NCI-H345 treated with DMSO at 0.1 percent for 48 hours (cell line): ENCODE results near the gene ANAPC2.

ENCODE experiments used
- DNase-seq: peaks from one replicate; lab custom pipeline; 2025; ENCODE audit not compliant: unreplicated experiment; lab: John Stamatoyannopoulos, UW

The ANAPC2 gene

GRCh38 chr9:137188490-137189296 lies at the start of gene ANAPC2, which contains the start of gene SSNA1:
Gene ANAPC2 (minus strand): TSS chr9:137188560. CDS start chr9:137188532, 28 bp downstream.
Gene SSNA1 (plus strand): TSS chr9:137188676. CDS start chr9:137188727, 51 bp downstream.
- peak; percentile 74 for DNase-seq

GRCh38 chr9:137236936-137237421 lies 48.6 kb upstream of the ANAPC2 start:
- DNase-seq = no peak

DNA sequence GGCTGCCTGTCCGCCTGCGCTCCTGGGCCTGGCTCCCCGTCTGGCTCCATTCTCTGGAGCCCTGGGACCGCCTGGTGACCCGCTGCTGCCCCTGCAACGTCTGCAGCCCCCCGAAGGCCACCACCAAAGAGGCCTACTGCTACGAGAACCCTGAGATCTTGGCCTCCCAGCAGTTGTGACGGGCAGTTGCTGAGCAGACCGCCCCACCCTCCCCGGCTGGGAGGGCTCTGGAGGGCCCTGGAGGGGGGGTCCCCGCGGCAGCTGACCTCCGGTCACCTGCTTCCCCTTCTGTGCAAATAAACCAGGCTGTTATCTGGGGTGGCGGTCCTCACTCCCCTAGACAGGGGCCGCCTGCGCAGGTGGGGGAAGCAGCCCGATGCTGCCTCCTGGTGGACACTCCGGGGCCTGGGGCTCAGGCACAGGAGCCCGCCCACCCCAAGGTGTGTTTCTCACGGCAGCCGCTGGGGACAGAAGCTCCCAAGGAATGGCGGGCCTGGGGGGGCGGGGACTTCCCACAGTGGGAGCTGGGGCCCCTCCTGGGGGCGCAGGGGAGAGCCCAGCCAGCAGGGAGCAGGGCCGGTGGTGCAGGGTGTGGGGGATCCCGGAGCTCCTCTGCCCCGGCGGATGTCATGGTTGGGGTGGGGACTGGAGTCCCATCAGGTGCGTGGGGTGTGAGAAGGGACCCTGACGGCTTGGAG lies 48.0 kb upstream of the ANAPC2 start:
- DNase-seq = peak; percentile 53

GRCh38 chr9:137235424-137236237 lies 47.3 kb upstream of the ANAPC2 start:
- DNase-seq = no peak

GRCh38 chr9:137234758-137235423 lies 46.5 kb upstream of the ANAPC2 start:
- no peak for DNase-seq

DNA sequence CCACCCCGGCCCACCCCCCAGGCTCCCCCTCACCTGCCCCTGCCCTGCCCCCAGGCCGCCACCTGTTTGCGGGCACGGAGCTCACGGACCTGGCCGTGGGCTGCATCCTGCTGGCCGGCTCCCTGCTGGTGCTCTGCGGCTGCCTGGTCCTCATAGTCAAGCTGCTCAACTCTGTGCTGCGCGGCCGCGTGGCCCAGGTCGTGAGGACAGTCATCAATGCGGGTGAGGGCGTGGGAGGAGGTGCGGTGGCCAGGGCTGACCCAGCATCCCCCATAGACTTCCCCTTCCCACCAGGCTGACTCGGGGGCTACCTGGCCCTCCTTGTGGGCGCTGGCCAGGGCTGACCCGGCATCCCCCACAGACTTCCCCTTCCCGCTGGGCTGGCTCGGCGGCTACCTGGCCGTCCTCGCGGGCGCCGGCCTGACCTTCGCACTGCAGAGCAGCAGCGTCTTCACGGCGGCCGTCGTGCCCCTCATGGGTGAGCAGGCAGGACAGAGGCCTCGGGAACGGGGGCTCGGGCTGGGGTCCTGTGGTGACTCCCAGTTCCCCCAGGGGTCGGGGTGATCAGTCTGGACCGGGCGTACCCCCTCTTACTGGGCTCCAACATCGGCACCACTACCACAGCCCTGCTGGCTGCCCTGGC lies 45.8 kb upstream of the ANAPC2 start:
- DNase-seq = no peak

GRCh38 chr9:137233143-137233980 lies 45.0 kb upstream of the ANAPC2 start:
- no peak for DNase-seq

DNA sequence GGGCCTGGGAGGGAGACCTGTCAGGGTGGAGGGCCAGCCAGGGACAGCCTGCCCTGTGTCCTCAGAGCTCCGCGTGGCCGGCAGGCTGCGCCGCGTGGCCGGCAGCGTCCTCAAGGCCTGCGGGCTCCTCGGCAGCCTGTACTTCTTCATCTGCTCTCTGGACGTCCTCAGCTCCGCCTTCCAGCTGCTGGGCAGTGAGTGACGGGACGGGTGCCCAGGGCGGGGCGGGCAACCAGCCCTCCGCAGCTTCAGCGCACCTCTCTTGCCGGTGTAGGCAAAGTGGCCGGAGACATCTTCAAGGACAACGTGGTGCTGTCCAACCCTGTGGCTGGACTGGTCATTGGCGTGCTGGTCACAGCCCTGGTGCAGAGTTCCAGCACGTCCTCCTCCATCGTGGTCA lies 44.1 kb upstream of the ANAPC2 start:
- no peak for DNase-seq

DNA sequence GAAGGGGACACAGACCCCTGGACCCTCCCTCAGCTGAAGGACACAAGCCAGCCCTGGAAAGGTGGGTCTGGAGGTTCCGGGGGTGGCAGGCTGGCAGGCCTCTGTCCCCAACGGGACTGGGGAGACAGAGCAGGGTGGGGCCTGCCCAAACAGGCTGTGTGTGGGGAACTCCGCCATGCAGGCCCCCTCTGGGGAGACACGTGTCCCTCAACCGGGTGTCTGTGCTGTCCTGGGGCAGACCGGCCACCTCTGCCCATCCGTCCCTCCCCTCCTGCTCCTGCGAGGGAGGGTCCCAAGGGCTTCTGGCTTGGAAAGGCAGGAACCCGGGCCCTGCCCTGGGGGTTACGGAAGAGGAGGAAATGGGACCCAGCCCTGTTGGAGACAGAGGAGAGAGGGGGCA lies 43.7 kb upstream of the ANAPC2 start:
- no peak for DNase-seq

DNA sequence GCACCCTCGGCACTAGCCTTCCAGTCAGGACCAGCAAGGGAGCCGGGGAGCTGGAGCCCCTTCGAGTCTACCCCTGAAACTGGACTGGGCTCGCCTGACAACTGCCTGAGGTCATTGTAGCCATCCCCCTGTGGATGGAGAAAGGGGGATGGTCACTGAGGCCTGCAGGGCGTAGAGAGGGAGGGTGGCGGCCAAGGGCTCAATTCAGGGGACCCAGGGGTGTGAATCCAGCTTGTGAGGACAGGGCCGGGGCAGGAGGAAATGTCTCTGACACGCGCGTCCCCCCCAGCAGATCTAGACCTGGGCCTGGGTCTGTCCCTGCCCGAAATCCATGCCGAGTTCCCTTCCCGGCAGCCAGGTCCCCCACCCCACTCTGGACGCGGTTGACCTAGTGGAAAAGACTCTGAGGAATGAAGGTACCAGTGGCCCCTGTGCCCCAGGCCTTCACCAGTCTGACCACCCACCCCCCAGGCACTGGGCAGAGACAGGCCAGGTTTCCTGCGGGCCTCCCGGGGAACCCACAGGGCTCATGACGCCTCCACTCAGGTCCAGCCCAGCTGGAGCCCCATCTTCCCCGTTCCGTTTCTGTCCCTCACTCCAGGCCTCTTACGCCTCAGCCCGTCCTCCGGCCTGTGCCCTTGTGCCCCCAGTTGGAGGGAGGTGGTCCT lies 43.1 kb upstream of the ANAPC2 start:
- no peak for DNase-seq

DNA sequence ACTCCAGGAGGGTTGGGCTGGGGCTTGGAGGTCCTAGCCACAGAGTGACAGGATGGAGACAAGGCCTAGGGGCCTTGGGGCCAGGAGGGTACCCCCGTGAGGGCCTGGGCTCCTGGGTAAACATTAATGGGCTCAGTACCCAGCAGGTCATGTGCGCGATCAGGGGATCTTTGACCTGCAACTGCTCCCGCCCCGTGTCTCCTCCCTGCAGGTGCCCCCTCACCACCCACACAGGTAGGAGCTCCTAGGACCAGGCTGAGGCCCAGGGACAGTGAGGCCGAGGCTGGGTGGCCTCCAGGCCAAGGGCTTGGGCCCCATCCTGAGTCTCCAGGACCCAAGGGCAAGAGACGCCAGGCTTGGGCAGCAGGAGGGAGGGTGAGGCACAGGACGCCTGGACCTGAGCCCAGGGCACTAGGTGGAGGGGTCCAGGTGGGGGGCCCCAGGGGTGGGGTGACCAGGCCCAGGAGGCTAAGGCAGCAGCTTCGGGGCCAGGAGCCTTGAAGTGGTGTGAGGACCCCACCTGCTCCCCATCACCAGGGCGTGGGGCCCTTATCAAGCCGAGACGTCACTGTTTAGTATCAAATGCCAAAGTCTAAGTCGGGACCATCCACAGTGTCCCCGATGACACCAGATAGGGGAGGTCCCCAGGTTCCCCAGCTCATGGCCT lies 42.5 kb upstream of the ANAPC2 start, which contains the start of gene SLC34A3:
TSS of gene SLC34A3 (plus strand) at position 197 of the 667 bp plus-strand sequence. CDS start 802 bp downstream, outside the sequence.
- DNase-seq = no peak

DNA sequence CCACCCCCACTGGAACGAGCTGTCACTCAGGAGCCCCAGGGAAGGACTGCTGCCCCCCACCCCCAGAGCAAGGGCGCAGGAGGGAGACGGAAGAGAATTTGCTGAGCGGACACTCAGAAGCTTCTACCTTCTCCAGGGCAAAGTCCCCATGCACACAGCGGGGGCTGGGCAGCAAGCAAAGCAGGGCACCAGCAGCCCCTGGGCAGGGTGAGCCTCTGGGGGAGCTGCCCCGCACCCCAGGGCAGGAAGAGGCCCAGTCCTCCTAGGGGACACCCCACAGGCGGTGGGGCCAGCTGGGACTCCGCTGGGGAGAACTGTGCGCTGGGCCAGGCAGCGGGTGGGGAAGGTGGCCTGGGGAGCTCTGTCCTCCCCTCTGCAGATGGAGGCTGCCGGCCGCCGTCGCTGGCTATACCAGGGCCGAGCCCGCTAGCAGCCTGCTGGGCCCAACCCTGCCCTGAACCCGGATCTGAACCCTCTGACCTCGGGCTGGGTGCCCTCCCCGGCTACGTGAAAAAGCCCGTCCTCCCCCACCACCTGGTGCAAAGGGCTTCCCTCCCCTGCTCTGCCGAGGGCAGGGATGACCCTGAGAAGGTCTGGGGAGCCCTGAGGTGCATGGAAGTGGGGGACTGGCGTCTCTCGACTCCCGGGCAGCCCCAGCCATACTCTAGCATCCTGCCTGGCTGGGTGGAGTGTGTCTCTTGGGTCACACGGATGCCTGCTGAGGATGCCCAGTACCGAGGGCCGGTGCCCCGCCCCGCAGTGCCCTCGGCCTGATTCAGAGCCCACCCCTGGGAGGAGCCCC lies 41.7 kb upstream of the ANAPC2 start:
- DNase-seq = no peak

GRCh38 chr9:137228968-137229896 lies 40.9 kb upstream of the ANAPC2 start:
- DNase-seq = no peak

GRCh38 chr9:137228506-137228967 lies 40.2 kb upstream of the ANAPC2 start:
- no peak for DNase-seq

- DNase-seq = no peak
Observed at GRCh38 chr9:137227853-137228505, 39.6 kb upstream of the ANAPC2 start.
